NT2/D1 (cell line): Measurements from ENCODE around the gene GDF10.

Experiments used
- YY1 ChIP-seq: IDR thresholded peaks from 2 replicates; pipeline ENCODE4 v1.6.1; 2011; ENCODE audit not compliant: insufficient read length, insufficient read depth
- ZNF274 ChIP-seq: IDR thresholded peaks from 2 replicates; pipeline ENCODE4 v1.6.1; 2011; ENCODE audit warnings: mild to moderate bottlenecking, low read depth, low read length

DNA sequence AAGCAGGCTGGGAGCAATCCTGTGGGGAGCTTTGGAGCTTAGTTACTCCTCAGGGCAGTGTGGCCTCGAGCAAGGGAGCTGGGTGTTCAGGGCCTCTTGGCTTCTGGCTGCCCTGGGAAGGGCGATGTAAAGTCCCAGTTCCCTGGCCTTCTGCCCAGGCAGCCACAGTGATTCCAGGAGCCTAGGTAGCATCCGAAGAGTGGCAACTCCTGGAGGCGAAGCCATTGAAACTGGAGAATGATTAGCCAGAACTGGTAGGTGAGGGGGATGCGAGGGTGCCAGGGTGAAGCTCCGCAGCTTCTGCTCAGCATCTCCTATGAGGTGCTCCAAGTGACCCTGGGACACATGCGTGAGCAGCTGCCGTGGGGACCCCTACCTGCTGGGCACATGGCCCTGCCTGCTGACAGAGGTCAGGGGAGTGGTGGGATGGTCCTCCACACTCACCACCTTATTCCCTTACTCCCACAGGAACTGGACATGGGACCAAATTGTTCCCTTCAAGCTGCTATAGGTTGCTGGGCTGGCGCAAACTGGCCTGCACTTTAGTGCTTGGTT, 14.5 kb downstream of the GDF10 start:
- no peak for TF ChIP-seq YY1
- TF ChIP-seq ZNF274 = no peak
